Adipocyte (in vitro differentiated cells): ENCODE measurements around the gene CXorf38.

Experiments used
- DNase-seq: peaks from one replicate; pipeline ENCODE4 v3.0.0-alpha.2; 2015; ENCODE audit warnings: low read depth
- H3K27me3 ChIP-seq: replicated peaks from 2 replicates; pipeline ENCODE4 v1.7.0; 2013; ENCODE audit warnings: mild to moderate bottlenecking, low read length, moderate library complexity; ENCODE audit not compliant: control insufficient read depth, insufficient read depth
- H3K36me3 ChIP-seq: 2 replicates; pipeline ENCODE4 v1.7.0; 2013; ENCODE audit warnings: low read length, mild to moderate bottlenecking, moderate library complexity; ENCODE audit not compliant: control insufficient read depth, insufficient read depth, severe bottlenecking
- H3K4me1 ChIP-seq: 2 replicates; pipeline ENCODE4 v1.7.0; 2013; ENCODE audit warnings: mild to moderate bottlenecking, low read length, moderate library complexity; ENCODE audit not compliant: control insufficient read depth, insufficient read depth
- H3K4me3 ChIP-seq: 2 replicates; pipeline ENCODE4 v1.7.0; 2013; ENCODE audit warnings: mild to moderate bottlenecking, low read length, moderate library complexity
- H3K9ac ChIP-seq: 2 replicates; pipeline ENCODE4 v1.7.0; 2013; ENCODE audit warnings: mild to moderate bottlenecking, low read length, moderate library complexity
- H3K9me3 ChIP-seq: 2 replicates; pipeline ENCODE4 v1.7.0; 2013; ENCODE audit warnings: mild to moderate bottlenecking, low read length, moderate library complexity; ENCODE audit not compliant: control insufficient read depth

CXorf38 gene

DNA sequence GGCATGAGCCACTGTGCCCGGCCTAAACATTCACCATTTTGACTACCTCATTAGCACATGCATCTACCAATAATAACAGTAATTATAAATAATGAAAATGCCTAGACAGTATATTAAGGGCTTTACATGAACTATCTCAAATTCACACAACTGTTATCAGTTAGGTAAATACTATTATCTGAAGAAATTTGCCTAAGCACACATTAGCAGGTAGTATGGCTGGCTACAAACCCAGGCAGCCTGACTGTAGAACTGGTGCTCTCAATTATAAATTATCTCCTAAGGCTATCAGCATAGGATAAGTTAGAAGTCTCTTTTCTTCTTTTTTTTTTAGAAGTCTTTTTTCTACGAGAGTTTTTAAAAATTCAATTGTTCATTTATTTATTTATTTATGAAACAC, 14.1 kb upstream of the CXorf38 start:
- no peak for DNase-seq
- H3K4me1 ChIP-seq = no peaks in the 10 kb centered on the region
- H3K27me3 ChIP-seq = peaks cover 3% of the 10 kb centered on the region
- peaks cover 52% of the 10 kb centered on the region for H3K36me3 ChIP-seq
- no peak overlapping the region for H3K9ac ChIP-seq
- no peaks in the 10 kb centered on the region for H3K9me3 ChIP-seq
- no peak overlapping the region for H3K4me3 ChIP-seq

DNA sequence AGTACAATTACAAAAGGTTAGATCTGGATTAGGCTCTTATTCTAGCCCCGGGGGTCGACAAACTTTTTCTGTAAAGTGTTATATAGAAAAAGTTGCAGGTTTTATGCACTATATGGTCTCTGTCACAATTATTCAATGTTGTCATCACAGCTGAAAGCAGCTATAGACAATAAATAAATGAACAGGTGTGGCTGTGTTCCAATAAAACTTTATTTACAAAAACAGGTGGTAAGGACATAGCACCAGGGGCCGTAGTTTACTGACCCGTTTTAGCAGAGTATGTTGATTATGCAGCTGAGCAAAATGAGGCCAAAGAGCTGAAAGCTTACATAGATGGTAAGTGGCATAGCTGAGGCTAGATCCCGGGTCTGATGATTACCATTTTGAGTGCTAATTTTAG, 13.0 kb upstream of the CXorf38 start:
- H3K36me3 ChIP-seq = peaks cover 41% of the 10 kb centered on the region
- H3K4me1 ChIP-seq = no peaks in the 10 kb centered on the region

DNA sequence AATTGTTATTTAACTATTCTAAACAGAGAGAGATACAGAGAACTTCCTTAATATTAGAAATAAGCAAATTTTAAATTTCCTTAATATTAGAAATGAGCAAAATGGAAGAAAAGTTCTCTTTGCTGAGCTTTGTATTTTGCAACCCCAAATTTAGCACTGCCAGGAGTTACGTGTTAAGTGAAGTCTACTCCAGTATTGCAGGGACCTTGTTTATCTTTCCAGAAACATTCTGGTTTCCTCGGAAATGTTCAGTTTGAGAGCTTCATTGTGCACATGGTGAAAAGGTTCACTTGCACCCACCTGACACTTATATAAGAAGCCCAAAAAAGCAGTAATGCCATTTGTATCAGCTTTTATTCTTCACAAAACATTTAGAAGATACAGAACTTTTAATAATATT, 6.2 kb upstream of the CXorf38 start:
- no peak for DNase-seq
- H3K36me3 ChIP-seq = peaks cover 27% of the 10 kb centered on the region
- H3K9me3 ChIP-seq = no peaks in the 10 kb centered on the region
- H3K4me3 ChIP-seq = no peak overlapping the region
- H3K27me3 ChIP-seq = peaks cover 7% of the 10 kb centered on the region
- H3K4me1 ChIP-seq = no peaks in the 10 kb centered on the region
- no peak overlapping the region for H3K9ac ChIP-seq

More for the DNA sequence above, 13.0 kb upstream of the CXorf38 start:
- H3K4me3 ChIP-seq = no peak overlapping the region
- no peak overlapping the region for H3K9ac ChIP-seq
- no peak for DNase-seq
- peaks cover 3% of the 10 kb centered on the region for H3K27me3 ChIP-seq
- no peaks in the 10 kb centered on the region for H3K9me3 ChIP-seq

DNA sequence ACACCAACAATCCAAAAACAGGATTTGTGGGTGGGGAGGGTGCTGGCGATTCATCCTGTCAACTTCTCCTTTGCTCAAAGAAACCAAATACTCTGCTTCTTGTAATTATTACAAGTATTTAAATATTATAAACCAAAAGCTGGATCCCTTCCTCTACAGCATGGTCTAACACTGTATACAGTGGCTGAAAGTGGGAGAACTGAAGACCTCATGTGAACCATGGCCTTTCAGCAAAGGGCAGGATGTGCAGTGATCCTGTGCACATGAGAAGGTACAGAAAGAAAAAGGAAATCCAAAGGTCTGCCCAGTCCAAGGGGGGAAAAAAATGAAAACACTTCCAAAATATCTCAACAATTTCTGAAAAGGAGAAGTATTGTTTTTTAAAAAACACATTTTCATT, 5.3 kb upstream of the CXorf38 start:
- no peak overlapping the region for H3K4me3 ChIP-seq
- DNase-seq = no peak
- H3K9ac ChIP-seq = no peak overlapping the region
- peaks cover 23% of the 10 kb centered on the region for H3K36me3 ChIP-seq
- H3K4me1 ChIP-seq = peaks cover 3% of the 10 kb centered on the region
- H3K9me3 ChIP-seq = no peaks in the 10 kb centered on the region
- peaks cover 7% of the 10 kb centered on the region for H3K27me3 ChIP-seq

DNA sequence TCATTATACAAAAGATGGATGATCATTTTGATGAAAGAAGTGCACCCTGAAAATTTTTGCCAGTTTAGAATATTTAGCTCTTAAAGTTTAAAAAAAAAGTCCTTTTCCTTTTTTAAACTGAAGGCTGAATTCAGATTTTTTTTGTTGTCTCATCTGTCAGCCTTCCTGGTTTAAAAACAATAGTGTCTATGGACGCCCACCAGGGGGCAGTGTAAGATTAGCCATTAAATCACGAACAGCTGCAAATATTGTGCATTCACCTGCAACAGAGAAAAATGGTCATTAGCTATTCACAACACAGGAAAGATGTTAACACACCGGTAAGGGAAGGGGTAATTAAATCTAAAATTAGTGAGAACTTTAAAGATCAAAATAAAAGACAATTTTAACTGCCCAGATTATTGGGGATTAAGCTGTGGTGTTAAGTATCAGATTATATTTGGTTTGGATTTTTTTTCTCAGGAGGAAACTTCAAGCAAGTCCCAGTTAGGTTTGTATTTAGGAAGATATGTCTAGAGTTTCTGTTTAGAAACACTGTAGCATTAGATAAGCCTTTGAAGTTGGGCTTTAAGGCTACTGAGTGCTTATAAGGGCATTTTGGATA, 4.4 kb upstream of the CXorf38 start:
- Histone ChIP-seq H3K36me3 (peaks cover 23% of the 10 kb centered on the region), H3K4me1 (peaks cover 4% of the 10 kb centered on the region), H3K27me3 (peaks cover 7% of the 10 kb centered on the region), H3K9ac (no peak overlapping the region), H3K9me3 (no peaks in the 10 kb centered on the region), H3K4me3 (no peak overlapping the region)
- peak; percentile 89 for DNase-seq

DNA sequence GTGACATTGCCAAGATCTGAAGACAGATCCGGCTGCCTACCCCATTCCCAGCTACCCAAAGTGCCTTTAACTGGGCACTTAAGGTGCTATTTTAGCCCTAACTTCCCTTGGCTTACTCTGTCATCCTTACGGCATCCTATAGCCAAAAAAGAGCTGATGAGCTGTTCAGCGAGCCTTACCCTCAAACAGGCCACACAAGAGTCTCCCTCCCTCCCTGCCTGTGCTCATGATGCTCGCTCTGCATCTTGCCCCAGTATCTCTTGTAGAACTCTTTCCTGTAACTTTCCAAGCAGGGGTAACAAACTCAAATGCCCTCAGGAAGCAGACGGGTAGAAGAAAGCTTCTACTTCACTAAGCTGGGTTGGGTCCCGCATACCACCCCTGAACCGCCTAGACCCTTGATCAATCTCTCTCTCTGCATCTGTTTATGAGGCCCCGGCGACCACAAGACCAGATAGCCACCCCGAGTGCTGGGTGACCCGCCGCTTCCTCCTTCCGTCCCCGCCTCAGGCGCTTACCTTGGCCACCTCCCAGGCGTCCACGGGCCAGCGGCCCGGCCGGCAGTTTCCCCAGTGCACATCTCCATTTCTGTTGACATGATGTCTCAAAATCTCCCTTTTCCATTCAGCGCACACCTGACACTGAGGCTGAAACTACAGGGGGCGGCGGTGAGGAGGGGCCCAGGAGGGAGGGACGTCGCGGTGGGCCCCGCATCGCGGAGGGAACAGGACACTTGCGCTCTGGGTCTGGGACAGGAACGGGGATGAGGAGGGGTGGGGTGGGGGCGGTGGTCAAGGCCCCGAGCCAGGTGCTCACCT, 663 bp downstream of the CXorf38 start:
- peaks cover 26% of the 10 kb centered on the region for H3K4me1 ChIP-seq
- no peaks in the 10 kb centered on the region for H3K9me3 ChIP-seq
- peaks cover 7% of the 10 kb centered on the region for H3K27me3 ChIP-seq
- peak overlapping the region; percentile 88 for H3K4me3 ChIP-seq
- peak; percentile 50 for DNase-seq
- H3K9ac ChIP-seq = peak overlapping the region; percentile 87
- H3K36me3 ChIP-seq = no peaks in the 10 kb centered on the region

DNA sequence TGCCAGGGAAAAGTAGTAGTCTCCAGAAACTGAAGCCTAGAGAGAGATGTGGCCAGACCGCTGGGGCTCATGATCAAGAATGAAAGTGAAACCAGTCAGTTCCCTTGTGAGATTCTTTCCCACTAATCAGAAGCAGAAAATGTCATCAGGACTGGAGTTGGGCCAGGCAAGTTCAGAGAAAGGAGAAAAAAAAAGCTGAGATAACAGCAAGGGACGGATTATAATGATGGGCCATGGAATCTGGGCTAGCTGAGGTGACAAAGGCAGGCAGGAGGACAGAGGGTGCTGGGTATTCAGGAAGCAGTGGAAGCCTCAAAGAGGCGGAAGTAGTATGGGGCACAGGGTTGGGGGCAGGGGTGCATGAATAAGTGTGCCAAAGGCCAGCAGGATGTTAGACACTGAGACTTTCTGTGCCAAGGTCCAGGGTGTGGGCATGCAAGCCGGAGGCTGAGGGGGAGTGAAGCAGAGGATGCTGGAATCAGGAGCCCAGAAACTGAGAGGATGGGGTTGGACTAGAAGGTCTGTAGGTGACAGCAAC, 2.5 kb downstream of the CXorf38 start:
- Histone ChIP-seq H3K27me3 (peaks cover 3% of the 10 kb centered on the region), H3K9me3 (no peaks in the 10 kb centered on the region), H3K36me3 (no peaks in the 10 kb centered on the region), H3K9ac (peak overlapping the region; percentile 80), H3K4me1 (peaks cover 26% of the 10 kb centered on the region), H3K4me3 (peak overlapping the region; percentile 82)
- peak; percentile 85 for DNase-seq

DNA sequence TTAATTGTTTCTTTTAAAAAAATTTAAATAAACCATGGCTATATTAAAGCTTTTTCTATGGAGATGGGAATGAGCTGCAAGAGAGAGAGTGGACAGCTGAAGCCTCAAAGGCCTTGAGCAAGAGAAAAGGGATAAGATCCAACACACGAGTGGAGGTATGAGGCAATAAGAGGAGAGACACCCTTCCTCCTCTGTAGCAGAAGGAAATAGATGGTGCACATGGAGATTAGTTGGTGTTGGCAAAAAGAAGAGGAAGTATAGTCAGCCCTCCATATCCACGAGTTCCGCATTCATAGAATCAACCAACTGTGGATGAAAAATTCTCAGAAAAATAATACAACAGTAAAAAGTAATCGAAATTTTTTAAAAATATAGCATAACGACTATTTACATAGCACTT, 3.2 kb downstream of the CXorf38 start:
- Histone ChIP-seq H3K4me3 (peak overlapping the region; percentile 82), H3K36me3 (peaks cover 3% of the 10 kb centered on the region), H3K4me1 (peaks cover 26% of the 10 kb centered on the region), H3K27me3 (no peaks in the 10 kb centered on the region), H3K9ac (peak overlapping the region; percentile 80), H3K9me3 (no peaks in the 10 kb centered on the region)
- peak; percentile 61 for DNase-seq

DNA sequence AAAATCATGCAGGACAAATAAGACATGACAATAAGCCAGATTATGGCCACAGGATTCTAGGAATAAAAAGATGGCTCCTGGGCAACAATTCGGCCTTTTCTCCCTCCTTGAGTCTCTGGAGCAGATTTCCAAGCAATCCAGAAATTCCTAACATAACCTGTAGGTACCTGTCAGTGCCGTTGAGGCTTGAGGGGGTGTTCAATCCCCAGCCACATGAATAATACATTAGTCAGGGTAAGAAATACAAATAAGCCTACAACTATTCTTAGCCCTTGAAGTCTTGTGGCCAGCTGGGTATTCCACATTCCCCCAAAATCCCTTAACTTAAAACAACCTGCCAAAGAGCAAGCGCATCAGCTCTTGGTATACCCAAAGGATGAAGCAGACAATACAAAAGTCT, 9.7 kb downstream of the CXorf38 start:
- peaks cover 4% of the 10 kb centered on the region for H3K27me3 ChIP-seq
- no peak for DNase-seq
- H3K9ac ChIP-seq = no peak overlapping the region
- H3K36me3 ChIP-seq = peaks cover 66% of the 10 kb centered on the region
- no peak overlapping the region for H3K4me3 ChIP-seq
- H3K4me1 ChIP-seq = peaks cover 3% of the 10 kb centered on the region
- H3K9me3 ChIP-seq = no peaks in the 10 kb centered on the region

DNA sequence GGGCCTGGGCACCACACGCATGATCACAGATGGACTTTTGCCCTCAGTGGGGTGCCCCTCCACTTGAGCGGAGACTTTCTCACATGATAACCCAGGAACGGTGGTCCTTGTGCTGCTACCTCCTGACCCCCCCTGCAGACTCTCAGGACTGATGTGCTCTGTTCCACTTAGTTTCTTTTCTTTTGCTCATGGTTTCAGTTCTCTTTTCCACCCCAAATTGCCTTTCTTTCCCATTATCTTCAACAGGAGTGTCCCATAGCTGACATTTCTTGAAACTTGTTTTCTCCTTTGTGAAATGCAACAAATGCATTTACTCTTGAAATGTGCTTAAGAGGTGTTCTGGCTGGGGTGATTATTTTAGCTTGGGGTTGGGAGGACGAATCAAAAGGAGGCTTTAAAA, 15.2 kb downstream of the CXorf38 start:
- no peak overlapping the region for H3K4me3 ChIP-seq
- no peak overlapping the region for H3K9ac ChIP-seq
- no peaks in the 10 kb centered on the region for H3K9me3 ChIP-seq
- no peak for DNase-seq
- H3K27me3 ChIP-seq = peaks cover 4% of the 10 kb centered on the region
- peaks cover 7% of the 10 kb centered on the region for H3K4me1 ChIP-seq
- H3K36me3 ChIP-seq = peaks cover 90% of the 10 kb centered on the region

DNA sequence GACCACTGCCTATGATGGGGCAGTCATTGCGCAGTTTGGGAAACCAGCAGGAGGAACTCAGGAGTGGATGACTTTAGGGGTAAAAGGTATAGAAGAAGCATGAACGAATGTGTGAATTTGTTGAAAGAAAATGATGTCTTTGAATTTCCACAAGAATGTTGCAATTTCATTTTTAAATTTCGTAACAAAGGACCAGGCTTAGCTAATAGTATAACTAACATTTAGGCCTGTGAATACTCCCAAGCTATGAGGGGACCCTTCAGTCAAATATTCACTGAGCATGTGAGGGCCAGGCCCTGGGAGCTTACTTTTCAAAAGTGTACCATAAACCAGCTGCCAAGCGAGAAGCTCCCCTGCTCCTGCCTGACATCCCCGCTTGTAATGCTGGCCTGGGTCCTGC, 18.9 kb downstream of the CXorf38 start:
- Histone ChIP-seq H3K4me3 (no peak overlapping the region), H3K4me1 (peaks cover 10% of the 10 kb centered on the region), H3K36me3 (peaks cover 53% of the 10 kb centered on the region), H3K9me3 (no peaks in the 10 kb centered on the region), H3K9ac (peak overlapping the region; percentile 4), H3K27me3 (peaks cover 9% of the 10 kb centered on the region)
- peak; percentile 60 for DNase-seq
